T-helper 1 cell treated with Interleukin-12 subunit alpha and Interleukin-12 subunit beta and Interleukin-4 antibody, amounts not matched to agents 30 μg/mL and 1 μg/mL, for 36 hours (primary cell): ENCODE measurements around the gene MRPL36.
"Not testable (repeated sequence)": the region's sequence is repeated elsewhere in the genome, so short reads cannot be mapped to it uniquely, and the experiment has no call there.

ENCODE experiments used
- H3K27ac Mint-ChIP-seq: one replicate; pipeline ENCODE4 v1.8.0; 2021; ENCODE audit warnings: mild to moderate bottlenecking, mixed read lengths
- H3K27me3 Mint-ChIP-seq: one replicate; pipeline ENCODE4 v1.8.0; 2021; ENCODE audit warnings: low read depth, mixed read lengths
- H3K36me3 Mint-ChIP-seq: one replicate; pipeline ENCODE4 v1.8.0; 2021; ENCODE audit warnings: low read depth, mixed read lengths
- H3K4me1 Mint-ChIP-seq: one replicate; pipeline ENCODE4 v1.8.0; 2021; ENCODE audit warnings: low read depth, mixed read lengths
- H3K4me3 Mint-ChIP-seq: one replicate; pipeline ENCODE4 v1.8.0; 2021; ENCODE audit warnings: mild to moderate bottlenecking, moderate library complexity, mixed read lengths
- H3K9me3 Mint-ChIP-seq: one replicate; pipeline ENCODE4 v1.8.0; 2021; ENCODE audit warnings: mixed read lengths

The MRPL36 gene

DNA sequence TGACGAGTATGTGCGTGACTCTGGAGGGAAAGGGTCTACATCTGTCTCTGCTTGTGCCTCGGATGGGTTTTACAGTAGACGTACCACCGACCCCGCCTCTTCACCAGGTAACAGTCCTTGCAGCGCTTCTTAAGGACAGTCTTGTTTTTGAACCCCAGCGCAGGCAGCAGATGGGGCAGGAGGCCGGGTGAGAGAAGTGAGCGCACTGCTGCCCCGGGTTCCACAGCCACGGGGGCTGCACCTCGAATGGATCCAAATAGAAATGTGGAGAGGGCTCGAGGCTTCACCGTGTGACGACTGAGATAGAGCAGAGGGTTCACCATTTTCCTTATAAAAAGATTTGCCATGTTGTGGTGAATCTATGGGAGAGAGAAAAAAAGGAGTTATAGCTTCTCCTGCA lies 1.0 kb downstream of the MRPL36 start:
- Mint-ChIP-seq H3K4me3 (peak overlapping the region; percentile 81), H3K36me3 (peaks cover 39% of the 10 kb centered on the region), H3K4me1 (peaks cover 39% of the 10 kb centered on the region)

DNA sequence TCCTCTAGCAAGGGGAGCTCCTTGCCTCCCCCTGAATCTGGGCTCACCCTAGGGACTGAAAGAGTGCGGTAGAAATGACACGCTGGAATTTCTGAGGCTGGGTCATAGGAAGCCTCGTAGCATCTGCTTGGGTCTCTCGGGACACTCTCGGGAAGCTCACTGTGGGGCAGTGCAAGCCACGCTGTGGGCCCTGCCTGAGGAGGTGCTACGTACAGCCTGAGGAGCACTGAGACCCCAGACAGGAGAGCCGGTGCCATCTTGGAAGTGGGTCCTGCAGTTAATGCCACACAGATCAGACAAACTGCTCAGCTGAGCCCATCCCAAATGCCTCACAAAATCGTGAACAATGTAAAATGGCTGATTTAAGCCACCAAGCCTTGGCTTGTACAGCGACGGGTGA lies 1.8 kb downstream of the MRPL36 start:
- peak overlapping the region; percentile 42 for H3K4me3 Mint-ChIP-seq
- H3K27me3 Mint-ChIP-seq, result no peaks in the 10 kb centered on the region
- H3K36me3 Mint-ChIP-seq, result peaks cover 35% of the 10 kb centered on the region
- no peaks in the 10 kb centered on the region for H3K9me3 Mint-ChIP-seq
- peaks cover 40% of the 10 kb centered on the region for H3K4me1 Mint-ChIP-seq
- H3K27ac Mint-ChIP-seq, result no peak overlapping the region

More for the DNA sequence above, 1.0 kb downstream of the MRPL36 start:
- H3K27me3 Mint-ChIP-seq, H3K9me3 Mint-ChIP-seq: not testable (repeated sequence)
- H3K27ac Mint-ChIP-seq, result peak overlapping the region; percentile 73

DNA sequence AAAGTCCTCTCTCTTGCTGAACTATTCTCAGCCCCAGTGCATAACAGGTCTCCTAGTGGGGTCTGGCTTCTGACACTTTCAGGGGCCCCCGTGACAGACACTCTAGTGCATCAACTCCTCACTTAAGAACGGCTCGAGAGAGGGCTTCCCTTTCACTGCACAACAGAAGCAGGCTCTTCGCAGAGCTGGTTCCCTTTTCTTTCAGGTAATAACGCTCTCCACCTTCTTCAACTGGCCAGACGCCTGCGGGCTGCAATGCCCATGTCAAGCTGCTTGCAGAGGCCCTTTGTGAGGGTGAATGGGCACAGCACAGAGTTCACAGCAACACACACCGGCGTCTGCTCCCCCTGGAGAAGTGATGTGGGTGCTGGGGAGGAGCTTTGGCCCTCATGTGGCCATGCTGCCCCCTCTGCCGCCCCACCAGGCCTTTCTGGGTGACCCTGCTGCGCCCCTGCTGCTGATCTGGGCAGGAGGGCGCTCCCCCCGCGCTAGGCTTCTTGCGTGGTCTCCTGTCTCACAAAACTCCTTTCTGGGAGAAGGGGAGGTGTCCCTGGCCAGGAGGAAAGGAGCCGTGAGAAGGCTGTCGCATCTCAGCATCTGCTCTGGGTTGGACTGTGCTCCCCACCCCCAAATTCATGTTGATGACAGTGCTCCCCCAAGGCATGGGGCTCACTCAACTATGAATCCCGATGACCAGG lies 2.4 kb downstream of the MRPL36 start:
- no peak overlapping the region for H3K27ac Mint-ChIP-seq
- H3K4me3 Mint-ChIP-seq, result no peak overlapping the region
- H3K4me1 Mint-ChIP-seq, result peaks cover 44% of the 10 kb centered on the region
- peaks cover 34% of the 10 kb centered on the region for H3K36me3 Mint-ChIP-seq
- no peaks in the 10 kb centered on the region for H3K9me3 Mint-ChIP-seq
- H3K27me3 Mint-ChIP-seq, result no peaks in the 10 kb centered on the region

DNA sequence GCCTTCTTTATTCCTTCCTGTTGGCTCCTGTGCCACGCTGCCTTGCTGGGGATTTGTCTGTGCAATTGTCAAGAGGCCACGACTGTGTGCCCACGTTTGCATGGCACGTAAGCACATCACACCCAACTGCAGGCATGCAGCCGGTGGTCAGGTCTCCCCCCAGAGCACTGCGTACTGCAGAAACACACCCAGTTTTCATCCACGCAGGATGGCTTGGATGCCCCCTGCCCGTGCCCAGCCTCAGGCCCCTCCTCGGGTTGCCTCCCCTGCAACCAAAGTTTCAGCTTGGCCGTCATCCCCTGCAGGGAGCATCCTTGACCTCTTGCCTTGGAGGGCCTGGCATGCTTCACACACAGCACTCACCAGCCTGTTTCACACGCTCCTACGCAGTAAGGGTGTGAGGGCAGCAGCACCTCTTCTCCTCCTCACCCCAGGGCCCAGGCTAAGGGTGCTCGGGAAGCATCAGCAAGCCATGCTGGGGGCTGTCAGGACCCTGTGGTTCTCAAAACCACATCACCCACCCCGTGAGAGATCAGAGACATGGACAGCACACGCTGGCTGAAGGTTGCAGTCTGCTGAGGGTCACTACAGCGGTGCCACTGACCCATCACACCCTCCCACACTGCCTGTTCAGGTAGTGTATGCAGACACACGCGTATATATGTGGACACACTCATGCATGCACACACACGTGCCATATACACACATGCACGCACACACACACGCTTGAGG lies 3.1 kb downstream of the MRPL36 start:
- Mint-ChIP-seq H3K4me1 (peaks cover 46% of the 10 kb centered on the region), H3K27ac (no peak overlapping the region), H3K9me3 (no peaks in the 10 kb centered on the region), H3K27me3 (no peaks in the 10 kb centered on the region), H3K4me3 (no peak overlapping the region), H3K36me3 (peaks cover 33% of the 10 kb centered on the region)

DNA sequence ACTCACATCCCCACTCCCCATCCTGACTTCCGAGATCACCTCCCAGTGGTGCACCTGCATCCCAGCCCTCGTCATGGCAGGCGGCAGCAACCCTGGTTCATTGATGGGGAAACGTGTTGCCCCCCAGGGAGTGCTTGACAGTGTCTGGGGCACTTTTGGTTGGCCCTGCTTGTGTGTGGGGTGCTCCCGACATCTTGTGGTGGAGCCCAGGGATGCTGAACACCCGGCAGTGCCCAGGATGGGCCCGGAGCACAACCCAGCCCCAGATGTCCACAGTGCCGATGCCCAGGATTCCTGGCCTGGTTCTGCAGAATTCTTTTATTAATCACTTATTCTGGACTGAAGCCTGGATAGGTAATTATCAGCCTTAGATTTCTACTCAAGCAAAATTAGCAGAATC lies 3.7 kb downstream of the MRPL36 start:
- Mint-ChIP-seq H3K36me3 (peaks cover 33% of the 10 kb centered on the region), H3K9me3 (no peaks in the 10 kb centered on the region), H3K27ac (no peak overlapping the region), H3K4me1 (peaks cover 50% of the 10 kb centered on the region), H3K4me3 (no peak overlapping the region), H3K27me3 (no peaks in the 10 kb centered on the region)

DNA sequence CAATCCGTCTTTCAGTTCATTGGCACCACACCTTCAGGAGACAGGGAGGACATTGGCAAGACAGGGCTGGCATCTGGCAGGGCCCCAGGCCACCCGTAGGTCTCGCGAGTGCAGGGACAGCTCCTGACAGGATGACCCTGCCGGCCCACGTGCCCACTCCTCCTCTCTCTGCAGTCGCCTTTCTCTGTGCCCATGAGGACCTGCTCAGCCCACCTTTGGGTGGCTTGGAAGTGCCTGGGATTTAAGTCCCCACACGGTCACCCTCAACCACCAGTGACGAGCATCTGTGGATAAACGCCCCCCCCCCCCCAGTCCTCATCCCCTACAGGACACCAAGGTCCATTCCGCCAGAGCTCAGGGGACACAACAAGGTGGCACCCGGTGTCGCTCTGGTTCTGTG lies 4.1 kb downstream of the MRPL36 start:
- no peak overlapping the region for H3K4me3 Mint-ChIP-seq
- H3K27ac Mint-ChIP-seq, result peak overlapping the region; percentile 53
- peaks cover 53% of the 10 kb centered on the region for H3K4me1 Mint-ChIP-seq
- H3K36me3 Mint-ChIP-seq, result peaks cover 33% of the 10 kb centered on the region
- H3K9me3 Mint-ChIP-seq, result no peaks in the 10 kb centered on the region
- H3K27me3 Mint-ChIP-seq, result no peaks in the 10 kb centered on the region

DNA sequence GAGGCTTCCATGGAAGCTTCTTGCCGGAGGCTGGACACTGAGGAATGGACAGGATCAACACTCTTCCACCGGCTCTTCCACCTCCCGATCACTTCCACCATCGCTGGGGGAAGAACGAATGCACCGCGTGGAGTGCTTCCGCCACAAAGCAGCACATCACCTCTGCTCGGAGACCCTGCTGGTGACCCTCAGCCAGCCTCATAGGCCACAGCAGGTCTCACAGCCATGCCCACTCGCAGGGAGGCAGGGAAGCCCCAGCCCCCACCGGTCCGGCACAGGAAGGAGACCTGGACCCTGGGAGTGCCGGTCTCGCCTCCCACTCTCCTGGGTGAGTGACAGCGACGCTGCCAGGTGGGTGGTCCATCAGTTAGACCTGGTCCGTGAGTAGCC lies 4.7 kb downstream of the MRPL36 start:
- H3K9me3 Mint-ChIP-seq, result no peaks in the 10 kb centered on the region
- H3K27ac Mint-ChIP-seq, result peak overlapping the region; percentile 53
- H3K36me3 Mint-ChIP-seq, result peaks cover 33% of the 10 kb centered on the region
- peaks cover 58% of the 10 kb centered on the region for H3K4me1 Mint-ChIP-seq
- no peaks in the 10 kb centered on the region for H3K27me3 Mint-ChIP-seq
- H3K4me3 Mint-ChIP-seq, result no peak overlapping the region

DNA sequence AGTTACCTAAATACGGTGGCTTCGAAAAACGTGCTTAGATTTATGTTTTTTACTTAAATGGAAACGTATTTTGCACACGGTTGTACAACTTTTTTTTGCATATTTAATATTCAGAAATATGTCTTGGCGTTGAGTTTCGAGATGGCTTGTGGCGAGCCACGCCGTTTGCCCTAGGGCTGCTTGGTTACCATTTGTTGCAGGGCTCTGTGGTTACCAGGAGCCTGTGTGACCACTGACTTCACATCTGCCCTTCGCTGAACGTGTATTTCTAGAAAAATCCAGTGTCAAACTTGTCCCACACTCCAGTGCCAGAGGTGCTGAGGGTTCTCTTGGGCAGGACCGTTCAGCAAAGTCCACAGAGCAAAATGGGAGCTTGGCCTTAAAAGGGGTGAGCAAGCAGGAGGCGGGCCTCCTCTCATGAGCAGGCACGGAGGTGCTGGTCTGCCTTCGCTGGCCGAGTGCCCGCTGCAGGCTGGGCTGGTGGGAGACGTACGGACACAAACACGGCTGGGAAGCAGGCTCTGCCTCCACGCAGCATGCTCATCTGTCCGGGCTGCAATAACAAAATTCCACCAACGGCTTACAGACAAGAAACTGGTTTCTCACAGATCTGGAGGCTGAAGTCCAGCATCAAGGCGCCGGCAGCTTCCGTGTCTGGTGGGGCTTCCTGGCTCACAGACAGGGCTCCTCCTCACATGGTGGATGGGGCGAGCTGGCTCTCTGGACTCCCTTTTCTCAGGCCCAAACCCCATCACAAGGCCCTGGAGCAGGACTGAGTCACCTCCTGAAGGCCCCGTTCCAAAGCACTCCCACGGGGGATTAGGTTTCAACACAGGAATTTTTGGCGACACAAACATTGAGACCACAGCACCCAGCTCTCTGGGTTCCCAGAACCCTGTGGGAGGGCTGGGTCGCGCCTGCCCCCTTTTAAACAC lies 5.4 kb downstream of the MRPL36 start:
- Mint-ChIP-seq H3K27me3 (no peaks in the 10 kb centered on the region), H3K9me3 (no peaks in the 10 kb centered on the region), H3K27ac (peak overlapping the region; percentile 96), H3K4me1 (peaks cover 62% of the 10 kb centered on the region), H3K4me3 (peak overlapping the region; percentile 83), H3K36me3 (peaks cover 33% of the 10 kb centered on the region)

DNA sequence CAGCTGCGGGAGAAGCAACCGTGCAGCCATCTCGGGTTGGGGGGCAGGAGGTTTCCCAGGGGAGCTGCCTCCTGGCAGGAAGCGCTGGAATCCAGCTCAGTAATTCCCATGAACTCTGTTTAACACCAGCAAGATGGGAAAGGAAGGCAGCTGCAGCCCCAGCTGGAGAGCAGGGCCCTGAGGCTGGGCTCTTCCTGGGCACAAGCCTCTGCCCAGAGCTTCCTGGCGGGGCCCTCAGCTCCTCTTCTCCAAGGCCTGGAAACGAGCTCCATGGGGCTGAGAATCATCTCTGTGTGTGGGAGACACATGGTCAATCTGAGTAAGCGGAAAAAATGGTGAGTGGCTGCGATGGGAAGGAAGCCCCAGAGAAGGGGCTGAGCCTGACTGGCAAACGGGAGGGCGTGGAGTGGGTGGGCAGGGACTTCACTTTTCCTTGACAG lies 6.3 kb downstream of the MRPL36 start:
- Mint-ChIP-seq H3K4me3 (peak overlapping the region; percentile 83), H3K4me1 (peaks cover 65% of the 10 kb centered on the region), H3K27me3 (no peaks in the 10 kb centered on the region), H3K9me3 (no peaks in the 10 kb centered on the region), H3K36me3 (peaks cover 25% of the 10 kb centered on the region), H3K27ac (peak overlapping the region; percentile 96)

DNA sequence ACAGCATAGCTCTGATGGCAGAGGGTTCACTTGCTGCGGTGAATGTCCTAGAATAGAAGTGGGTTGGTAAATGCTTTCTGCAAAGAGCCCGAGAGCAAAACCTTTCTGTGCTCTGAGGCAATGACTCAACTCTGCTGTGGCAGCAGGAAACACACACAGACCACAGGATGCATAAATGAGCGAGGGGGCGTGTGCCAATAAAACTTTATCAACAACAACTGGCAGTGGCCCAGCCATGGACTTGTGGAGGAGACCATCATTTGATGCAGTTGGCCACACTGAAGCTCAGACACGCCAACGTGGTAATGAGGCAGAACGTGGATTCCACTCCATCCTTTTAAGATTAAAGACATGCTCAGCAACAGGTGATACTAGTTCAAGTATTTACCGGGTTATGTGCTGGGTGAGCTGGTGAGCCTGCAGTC lies 6.8 kb downstream of the MRPL36 start:
- Mint-ChIP-seq H3K4me3 (peak overlapping the region; percentile 83), H3K27ac (peak overlapping the region; percentile 96), H3K36me3 (peaks cover 22% of the 10 kb centered on the region), H3K27me3 (no peaks in the 10 kb centered on the region), H3K9me3 (no peaks in the 10 kb centered on the region), H3K4me1 (peaks cover 62% of the 10 kb centered on the region)

DNA sequence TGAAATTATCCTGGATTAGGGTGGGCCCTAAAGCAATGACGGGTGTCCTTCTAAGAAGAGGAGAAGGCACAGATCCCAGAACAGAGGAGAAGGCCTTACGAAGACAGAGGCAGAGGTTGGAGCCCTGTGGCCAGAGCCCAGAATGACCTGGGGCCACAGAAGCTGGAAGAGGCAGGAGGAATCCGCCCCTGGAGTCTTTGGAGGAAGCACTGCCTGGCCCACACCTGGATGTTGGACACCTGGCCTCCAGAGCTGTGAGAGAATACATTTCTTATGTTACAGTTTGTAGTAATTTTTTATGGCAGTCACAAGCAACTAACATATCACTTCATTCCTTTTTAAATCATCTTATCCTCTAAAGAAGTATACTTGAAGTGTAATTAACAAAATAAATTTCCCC lies 8.5 kb downstream of the MRPL36 start:
- H3K36me3 Mint-ChIP-seq, result peaks cover 11% of the 10 kb centered on the region

DNA sequence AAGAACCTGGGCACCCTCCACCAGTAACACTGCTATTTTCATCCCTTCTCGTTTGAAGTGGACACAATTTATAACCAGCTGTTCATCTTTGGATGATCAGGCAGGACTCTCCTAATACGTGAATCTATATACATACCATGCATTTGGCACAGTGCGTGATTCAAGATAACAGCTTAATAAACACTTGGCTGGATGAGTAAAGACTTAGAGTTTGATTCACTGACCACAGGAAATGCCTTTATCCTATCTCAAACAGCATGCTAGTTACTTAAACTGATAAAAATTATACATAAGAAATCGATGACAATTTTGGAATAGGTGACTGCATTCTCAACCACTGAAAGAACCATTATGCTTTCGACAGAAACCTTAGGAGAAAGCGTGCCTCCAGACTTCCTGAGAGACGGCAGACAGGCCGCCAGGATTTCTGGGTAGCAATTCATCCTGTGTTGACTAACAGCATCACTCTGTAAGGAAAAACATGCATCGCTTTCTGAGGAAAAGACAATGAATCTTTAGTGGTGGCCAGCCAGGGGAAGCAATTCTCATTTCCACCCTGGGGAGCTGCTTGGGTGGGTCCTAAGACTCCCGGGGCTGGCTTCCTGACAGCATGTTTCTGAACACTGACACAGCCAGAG lies 9.7 kb downstream of the MRPL36 start:
- Mint-ChIP-seq H3K9me3 (no peaks in the 10 kb centered on the region), H3K4me1 (peaks cover 53% of the 10 kb centered on the region), H3K27ac (peak overlapping the region; percentile 65), H3K36me3 (peaks cover 6% of the 10 kb centered on the region), H3K4me3 (peak overlapping the region; percentile 58), H3K27me3 (no peaks in the 10 kb centered on the region)

More for the DNA sequence above, 8.5 kb downstream of the MRPL36 start:
- Mint-ChIP-seq H3K4me1 (peaks cover 56% of the 10 kb centered on the region), H3K4me3 (no peak overlapping the region), H3K27me3 (no peaks in the 10 kb centered on the region), H3K27ac (peak overlapping the region; percentile 96), H3K9me3 (no peaks in the 10 kb centered on the region)

DNA sequence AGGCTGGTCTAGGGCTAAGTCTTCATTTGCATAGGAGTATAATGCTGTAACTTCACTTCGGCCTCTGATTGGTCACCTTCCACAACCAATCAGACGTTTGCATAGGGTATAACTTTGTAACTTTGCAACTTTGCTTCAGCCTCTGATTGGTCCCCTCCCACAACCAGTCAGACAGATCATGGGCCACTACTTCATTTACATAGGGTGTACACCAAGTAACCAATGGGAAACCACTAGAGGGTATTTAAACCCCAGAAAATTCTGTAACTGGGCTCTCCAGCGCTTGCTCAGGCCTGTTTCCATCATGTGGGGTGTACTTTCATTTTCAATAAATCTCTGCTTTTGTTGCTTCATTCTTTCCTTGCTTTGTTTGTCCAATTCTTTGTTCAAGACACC lies 10.2 kb downstream of the MRPL36 start:
- Mint-ChIP-seq H3K27ac (peak overlapping the region; percentile 65), H3K4me1 (peaks cover 54% of the 10 kb centered on the region), H3K4me3 (peak overlapping the region; percentile 58)
- H3K27me3 Mint-ChIP-seq, H3K36me3 Mint-ChIP-seq, H3K9me3 Mint-ChIP-seq: not testable (repeated sequence)

DNA sequence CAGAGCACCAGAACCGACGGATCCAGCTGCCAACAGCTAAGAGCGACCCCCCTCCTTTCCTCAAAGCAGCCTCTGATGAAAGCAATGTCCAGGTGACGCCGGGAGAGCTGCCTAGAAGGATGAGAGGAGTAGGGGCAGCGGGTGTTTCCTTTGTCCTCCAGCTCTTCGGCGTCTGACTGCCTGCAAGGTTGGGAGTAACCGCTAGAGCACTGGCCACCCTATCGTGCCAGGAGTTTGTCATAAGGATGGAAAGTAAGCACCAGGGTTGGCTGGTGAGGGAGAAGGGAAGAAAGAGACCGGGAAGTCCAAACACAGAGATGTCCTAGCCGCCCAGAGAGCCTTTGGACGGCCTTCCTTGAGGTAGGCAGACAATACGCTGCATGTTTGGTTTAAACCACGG lies 10.8 kb downstream of the MRPL36 start:
- H3K9me3 Mint-ChIP-seq, result no peaks in the 10 kb centered on the region
- no peak overlapping the region for H3K4me3 Mint-ChIP-seq
- no peak overlapping the region for H3K27ac Mint-ChIP-seq
- peaks cover 4% of the 10 kb centered on the region for H3K36me3 Mint-ChIP-seq
- H3K4me1 Mint-ChIP-seq, result peaks cover 49% of the 10 kb centered on the region
- H3K27me3 Mint-ChIP-seq, result no peaks in the 10 kb centered on the region
